Measurements from ENCODE around the gene CRIP1. TPM values are rescaled to one million over a fixed set of nuclear protein-coding genes. Genes with fewer than 3 reads are reported as not detected.

The CRIP1 gene, protein sequence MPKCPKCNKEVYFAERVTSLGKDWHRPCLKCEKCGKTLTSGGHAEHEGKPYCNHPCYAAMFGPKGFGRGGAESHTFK
- total RNA-seq, result 100 to 1,000 TPM; 182 to 186 TPM

GRCh38 chr14:105486163-105486973 lies at the start of gene CRIP1:
TSS of gene CRIP1 (plus strand) at chr14:105486886. CDS start at chr14:105487260, 374 bp downstream.
- ATAC-seq, result no peak
- H3K4me3 Mint-ChIP-seq, result peak within 1 kb of the TSS; percentile 81
- DNase-seq, result peak; percentile 30
- peaks cover 1% of the 10 kb centered on the region for H3K36me3 Mint-ChIP-seq (ENCODE audit: low read depth)
- intact Hi-C loops (cut with DNase I, micrococcal nuclease), result loop anchor here in 1 of 2 experiments (10.0 kb wide), 1 partner anchor 422 kb away; the partner anchor contains the start of gene GPR132
- no peaks in the 10 kb centered on the region for H3K27me3 Mint-ChIP-seq
- no peaks in the 10 kb centered on the region for H3K9me3 Mint-ChIP-seq (ENCODE audit: low read depth)
- ChIA-PET CTCF (interaction anchor here (0.5 to 1.4 kb wide), 3 partner anchors 38 to 312 kb away, joined by 3 to 4 read pairs (median 3); no protein-coding TSS in a partner anchor), POLR2A (no interaction called here)
- H3K27ac Mint-ChIP-seq, result peak within 1 kb of the TSS; percentile 58
- peaks cover 48% of the 10 kb centered on the region for H3K4me1 Mint-ChIP-seq

- DNase-seq (no peak), ATAC-seq (no peak)
- CTCF ChIA-PET, result interaction anchor here (2.8 kb wide), 1 partner anchor 67 kb away, joined by 9 read pairs; no protein-coding TSS in a partner anchor
- H3K4me3 Mint-ChIP-seq, result no peak overlapping the region
- intact Hi-C loops (cut with DNase I, micrococcal nuclease), result no loop called here
- H3K36me3 Mint-ChIP-seq (ENCODE audit: low read depth), result peaks cover 7% of the 10 kb centered on the region
- H3K9me3 Mint-ChIP-seq (ENCODE audit: low read depth), result no peaks in the 10 kb centered on the region
- H3K27ac Mint-ChIP-seq, result no peak overlapping the region
- POLR2A ChIA-PET, result no interaction called here
- H3K27me3 Mint-ChIP-seq, result no peaks in the 10 kb centered on the region
- H3K4me1 Mint-ChIP-seq, result peaks cover 11% of the 10 kb centered on the region
Measured at GRCh38 chr14:105436891-105437722, 49.6 kb upstream of the CRIP1 start.

DNA sequence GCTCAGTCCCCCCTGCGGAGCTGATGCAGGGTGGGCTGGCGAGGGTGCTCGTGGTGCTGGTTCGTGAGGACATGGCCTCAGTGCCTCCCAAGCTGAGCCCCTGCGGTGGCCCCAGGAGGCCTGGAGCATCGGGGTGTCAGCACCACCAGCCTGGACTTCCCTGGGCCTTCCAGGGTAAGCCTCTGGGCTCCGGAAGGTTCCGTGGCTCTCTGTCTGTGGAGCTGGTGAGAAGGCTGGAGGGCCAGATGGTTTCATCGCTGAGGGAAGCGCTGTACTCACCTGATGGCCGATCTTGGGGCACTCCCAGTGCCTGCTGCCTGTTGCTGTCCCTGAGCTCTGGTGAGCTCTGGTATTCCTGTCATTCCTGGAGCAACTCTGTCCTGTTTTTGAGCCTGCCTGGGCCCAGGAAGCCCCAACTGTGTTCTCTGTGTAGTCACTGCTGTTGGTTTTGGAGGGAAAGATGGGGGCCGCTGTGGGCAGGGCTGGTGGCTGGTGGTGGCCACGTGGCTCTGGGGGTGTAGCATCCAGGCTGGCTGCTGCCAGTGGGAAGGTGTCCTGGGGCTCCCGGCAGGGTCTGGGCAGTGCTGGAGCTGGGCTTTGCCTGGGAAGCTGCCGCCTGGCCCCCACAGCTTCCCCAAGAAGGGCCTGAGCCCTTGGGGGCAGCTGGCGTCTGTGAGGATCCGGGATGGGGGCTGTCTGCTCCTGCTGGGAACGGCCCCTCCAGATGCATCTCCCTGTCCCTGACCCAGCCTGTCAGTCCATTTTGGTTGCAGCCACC lies 48.8 kb upstream of the CRIP1 start:
- POLR2A ChIA-PET, result interaction anchor here (0.7 kb wide), 1 partner anchor 86 kb away, joined by 4 read pairs; no protein-coding TSS in a partner anchor
- Mint-ChIP-seq H3K27me3 (no peaks in the 10 kb centered on the region), H3K27ac (no peak overlapping the region), H3K4me1 (peaks cover 11% of the 10 kb centered on the region), H3K36me3 (ENCODE audit: low read depth) (peaks cover 8% of the 10 kb centered on the region), H3K9me3 (ENCODE audit: low read depth) (no peaks in the 10 kb centered on the region), H3K4me3 (no peak overlapping the region)
- DNase-seq, result no peak
- intact Hi-C loops (cut with DNase I, micrococcal nuclease), result no loop called here
- CTCF ChIA-PET, result no interaction called here
- ATAC-seq, result no peak

DNA sequence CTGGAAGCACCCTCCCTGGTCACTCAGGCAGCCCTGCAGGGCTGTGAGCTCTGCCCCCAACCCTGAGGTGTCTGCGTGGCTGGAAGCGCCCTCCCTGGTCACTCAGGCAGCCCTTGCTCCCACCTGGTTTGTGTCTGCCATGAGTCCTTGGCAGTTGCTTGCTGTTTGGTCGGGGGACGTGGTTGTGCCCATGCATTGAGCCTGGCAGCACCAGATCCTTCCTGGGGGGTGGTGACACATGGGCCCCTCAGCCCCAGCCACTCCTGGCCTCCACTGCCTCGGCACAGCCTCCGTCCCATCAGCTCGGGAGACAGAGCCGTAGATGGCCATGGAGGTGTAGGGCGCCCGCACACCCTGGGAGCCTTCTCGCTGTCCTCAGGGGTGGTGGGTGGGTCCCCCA lies 47.5 kb upstream of the CRIP1 start:
- H3K4me1 Mint-ChIP-seq, result peaks cover 11% of the 10 kb centered on the region
- intact Hi-C loops (cut with DNase I, micrococcal nuclease), result no loop called here
- DNase-seq (no peak), ATAC-seq (no peak)
- H3K4me3 Mint-ChIP-seq, result no peak overlapping the region
- H3K27me3 Mint-ChIP-seq, result no peaks in the 10 kb centered on the region
- ChIA-PET CTCF (interaction anchor here (0.7 kb wide), 1 partner anchor 319 kb away, joined by 3 read pairs; no protein-coding TSS in a partner anchor), POLR2A (no interaction called here)
- peaks cover 12% of the 10 kb centered on the region for H3K36me3 Mint-ChIP-seq (ENCODE audit: low read depth)
- no peaks in the 10 kb centered on the region for H3K9me3 Mint-ChIP-seq (ENCODE audit: low read depth)
- no peak overlapping the region for H3K27ac Mint-ChIP-seq

DNA sequence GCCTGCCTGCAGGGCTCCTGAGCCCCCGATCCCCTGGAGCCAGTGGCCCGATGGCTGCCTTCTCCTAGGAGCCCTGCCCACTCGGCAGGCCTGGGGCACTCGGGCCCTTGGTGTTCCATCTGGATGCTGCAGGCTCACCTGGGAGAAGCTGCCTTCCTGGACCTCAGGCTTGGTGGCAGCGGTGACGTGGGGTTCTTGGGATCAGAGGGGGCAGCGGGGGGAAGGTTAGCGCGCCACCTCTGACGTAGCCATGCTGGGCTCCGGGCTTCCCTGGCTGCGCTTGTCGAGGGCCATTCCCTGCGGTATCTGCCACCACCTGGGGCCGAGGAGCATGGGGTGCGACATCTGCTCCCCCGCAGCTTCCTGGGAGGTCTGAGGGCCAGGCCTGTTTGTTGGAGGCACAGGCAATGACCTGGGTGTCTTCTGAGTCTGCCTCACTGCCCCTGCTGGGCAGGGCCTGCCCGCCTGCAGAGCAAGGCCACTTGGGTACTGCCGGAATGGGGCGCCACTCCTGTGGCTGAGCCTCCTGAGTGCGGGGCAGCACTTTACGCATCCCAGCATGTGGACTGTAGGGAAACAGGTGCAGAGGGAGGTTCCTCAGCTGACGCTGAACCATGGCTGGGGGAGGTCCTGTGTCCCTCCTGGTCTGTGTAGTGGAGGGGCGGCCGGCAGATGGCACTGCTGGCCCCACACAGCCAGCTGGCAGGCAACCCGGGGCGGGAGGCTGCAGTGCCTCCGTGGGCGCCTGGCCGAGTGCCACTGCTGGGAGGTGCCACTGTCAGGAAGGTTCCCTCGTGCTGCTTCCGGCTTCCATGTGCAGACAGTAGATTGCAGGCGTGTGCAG lies 46.8 kb upstream of the CRIP1 start:
- H3K36me3 Mint-ChIP-seq (ENCODE audit: low read depth), result peaks cover 9% of the 10 kb centered on the region
- DNase-seq, result no peak
- ChIA-PET CTCF (no interaction called here), POLR2A (no interaction called here)
- no peaks in the 10 kb centered on the region for H3K9me3 Mint-ChIP-seq (ENCODE audit: low read depth)
- no peak overlapping the region for H3K27ac Mint-ChIP-seq
- no peak for ATAC-seq
- intact Hi-C loops (cut with DNase I, micrococcal nuclease), result no loop called here
- no peaks in the 10 kb centered on the region for H3K27me3 Mint-ChIP-seq
- H3K4me3 Mint-ChIP-seq, result no peak overlapping the region
- peaks cover 8% of the 10 kb centered on the region for H3K4me1 Mint-ChIP-seq

DNA sequence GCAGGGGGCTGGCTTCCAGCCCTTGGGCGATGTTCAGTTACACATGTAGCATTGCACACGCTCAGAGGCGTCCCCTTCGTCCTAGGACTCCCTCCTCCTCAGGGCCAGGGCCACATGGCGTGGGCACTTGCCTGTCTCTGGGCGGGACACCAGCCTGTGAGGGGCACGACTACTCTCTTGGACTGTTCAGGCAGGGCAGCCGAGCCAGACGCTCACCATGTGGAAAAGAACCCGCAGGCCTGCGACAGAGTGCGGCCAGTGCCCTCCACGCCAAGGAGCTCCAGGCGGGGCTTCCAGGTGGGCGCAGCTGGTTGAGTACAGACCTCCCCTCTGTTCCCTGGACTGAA lies 46.2 kb upstream of the CRIP1 start:
- DNase-seq, result no peak
- ChIA-PET POLR2A (no interaction called here), CTCF (no interaction called here)
- intact Hi-C loops (cut with DNase I, micrococcal nuclease), result no loop called here
- peaks cover 8% of the 10 kb centered on the region for H3K36me3 Mint-ChIP-seq (ENCODE audit: low read depth)
- ATAC-seq, result no peak
- no peak overlapping the region for H3K27ac Mint-ChIP-seq
- no peaks in the 10 kb centered on the region for H3K27me3 Mint-ChIP-seq
- no peaks in the 10 kb centered on the region for H3K9me3 Mint-ChIP-seq (ENCODE audit: low read depth)
- H3K4me3 Mint-ChIP-seq, result no peak overlapping the region
- H3K4me1 Mint-ChIP-seq, result peaks cover 5% of the 10 kb centered on the region

DNA sequence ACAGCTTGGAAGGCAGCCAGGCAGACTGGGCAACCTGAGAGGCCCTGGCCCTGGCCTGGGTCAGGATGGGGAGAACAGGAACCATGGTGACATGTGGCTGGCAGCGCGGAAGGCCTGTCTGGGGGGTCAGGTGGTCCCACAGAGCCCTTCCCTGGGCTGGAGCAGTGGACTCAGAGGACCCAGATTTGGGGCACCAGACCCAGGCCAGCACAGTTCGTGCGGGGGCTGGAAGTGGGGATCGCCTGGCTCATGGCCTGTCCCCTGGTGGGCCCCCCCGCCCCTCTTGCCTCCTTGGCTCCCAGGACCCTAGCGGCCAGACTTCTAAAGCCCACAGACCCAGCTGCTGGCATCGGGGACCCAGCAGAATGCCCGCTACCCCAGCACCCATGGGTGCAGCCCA lies 45.7 kb upstream of the CRIP1 start:
- DNase-seq, result no peak
- ATAC-seq, result no peak
- CTCF ChIA-PET, result no interaction called here
- intact Hi-C loops (cut with DNase I, micrococcal nuclease), result no loop called here
- Mint-ChIP-seq H3K9me3 (ENCODE audit: low read depth) (no peaks in the 10 kb centered on the region), H3K27ac (no peak overlapping the region), H3K4me3 (no peak overlapping the region), H3K36me3 (ENCODE audit: low read depth) (peaks cover 8% of the 10 kb centered on the region), H3K27me3 (no peaks in the 10 kb centered on the region), H3K4me1 (peaks cover 2% of the 10 kb centered on the region)
- POLR2A ChIA-PET, result no interaction called here

DNA sequence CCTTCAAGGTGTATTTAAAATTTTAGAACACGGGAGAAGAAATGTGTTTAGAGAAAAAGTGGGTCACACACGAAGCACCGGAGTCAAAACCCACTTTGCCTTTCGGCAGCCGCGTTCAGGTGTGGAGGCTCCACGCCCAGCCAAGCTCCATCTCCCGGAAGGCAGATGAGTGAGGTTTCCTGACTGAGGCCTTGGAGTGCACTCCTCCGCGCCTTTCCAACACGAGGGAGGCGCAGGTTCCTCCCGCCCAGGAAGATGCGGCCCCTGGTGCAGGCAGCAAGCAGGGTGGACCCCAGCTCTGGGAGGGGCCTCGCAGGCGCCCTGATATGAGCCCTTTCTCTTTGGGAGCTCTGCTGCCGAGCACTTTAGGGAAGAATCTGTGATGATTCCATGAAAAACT lies 44.6 kb upstream of the CRIP1 start:
- intact Hi-C loops (cut with DNase I, micrococcal nuclease), result no loop called here
- no peaks in the 10 kb centered on the region for H3K4me1 Mint-ChIP-seq
- peaks cover 7% of the 10 kb centered on the region for H3K36me3 Mint-ChIP-seq (ENCODE audit: low read depth)
- DNase-seq (no peak), ATAC-seq (no peak)
- ChIA-PET CTCF (no interaction called here), POLR2A (no interaction called here)
- no peak overlapping the region for H3K4me3 Mint-ChIP-seq
- no peaks in the 10 kb centered on the region for H3K9me3 Mint-ChIP-seq (ENCODE audit: low read depth)
- H3K27ac Mint-ChIP-seq, result no peak overlapping the region
- H3K27me3 Mint-ChIP-seq, result no peaks in the 10 kb centered on the region

GRCh38 chr14:105442834-105443233 lies 43.9 kb upstream of the CRIP1 start:
- no peaks in the 10 kb centered on the region for H3K27me3 Mint-ChIP-seq
- H3K27ac Mint-ChIP-seq, result no peak overlapping the region
- ATAC-seq (no peak), DNase-seq (no peak)
- ChIA-PET POLR2A (no interaction called here), CTCF (no interaction called here)
- peaks cover 7% of the 10 kb centered on the region for H3K36me3 Mint-ChIP-seq (ENCODE audit: low read depth)
- intact Hi-C loops (cut with DNase I, micrococcal nuclease), result no loop called here
- H3K4me1 Mint-ChIP-seq, result no peaks in the 10 kb centered on the region
- no peaks in the 10 kb centered on the region for H3K9me3 Mint-ChIP-seq (ENCODE audit: low read depth)
- H3K4me3 Mint-ChIP-seq, result no peak overlapping the region

- no peaks in the 10 kb centered on the region for H3K27me3 Mint-ChIP-seq
- ATAC-seq, result no peak
- H3K27ac Mint-ChIP-seq, result no peak overlapping the region
- no peaks in the 10 kb centered on the region for H3K9me3 Mint-ChIP-seq (ENCODE audit: low read depth)
- intact Hi-C loops (cut with DNase I, micrococcal nuclease), result no loop called here
- DNase-seq, result no peak
- no peaks in the 10 kb centered on the region for H3K4me1 Mint-ChIP-seq
- no peak overlapping the region for H3K4me3 Mint-ChIP-seq
- peaks cover 7% of the 10 kb centered on the region for H3K36me3 Mint-ChIP-seq (ENCODE audit: low read depth)
- ChIA-PET POLR2A (no interaction called here), CTCF (interaction anchor here (0.7 kb wide), 1 partner anchor 107 kb away, joined by 3 read pairs; no protein-coding TSS in a partner anchor)
Measured at GRCh38 chr14:105444859-105445258, 41.8 kb upstream of the CRIP1 start.

DNA sequence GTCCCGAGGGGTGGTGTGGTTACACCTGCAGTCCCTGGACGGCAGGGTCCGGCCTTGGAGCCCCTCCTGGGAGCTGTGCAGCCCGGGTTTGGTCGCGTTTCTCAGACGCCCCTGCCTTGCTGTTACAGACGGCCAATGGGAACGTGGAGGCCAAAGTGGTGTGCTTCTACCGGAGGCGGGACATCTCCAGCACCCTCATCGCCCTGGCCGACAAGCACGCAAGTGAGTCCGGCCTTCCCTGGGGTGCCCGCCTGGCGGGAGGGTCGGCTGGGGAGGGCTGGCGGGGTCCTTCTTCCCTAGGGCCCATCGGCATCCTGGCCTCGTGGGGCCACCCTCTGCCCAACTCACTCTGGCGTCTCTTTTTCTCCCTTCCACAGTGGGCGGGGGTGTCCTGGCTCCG lies 41.4 kb upstream of the CRIP1 start:
- no peak for DNase-seq
- peaks cover 7% of the 10 kb centered on the region for H3K36me3 Mint-ChIP-seq (ENCODE audit: low read depth)
- no peaks in the 10 kb centered on the region for H3K27me3 Mint-ChIP-seq
- H3K27ac Mint-ChIP-seq, result no peak overlapping the region
- no peak for ATAC-seq
- ChIA-PET CTCF (no interaction called here), POLR2A (no interaction called here)
- intact Hi-C loops (cut with DNase I, micrococcal nuclease), result no loop called here
- H3K4me3 Mint-ChIP-seq, result no peak overlapping the region
- no peaks in the 10 kb centered on the region for H3K9me3 Mint-ChIP-seq (ENCODE audit: low read depth)
- H3K4me1 Mint-ChIP-seq, result no peaks in the 10 kb centered on the region
